Measurements from ENCODE around the gene UBAC1.

UBAC1 gene

GRCh38 chr9:136002215-136002614, 41.0 kb upstream of the UBAC1 start:
- Histone ChIP-seq H3K27me3 (ENCODE audit: insufficient read depth, low read length, poor library complexity, severe bottlenecking) (no peaks in the 10 kb centered on the region), H3K4me1 (ENCODE audit: insufficient read depth, low read length, poor library complexity, severe bottlenecking) (peaks cover 3% of the 10 kb centered on the region), H3K9me3 (ENCODE audit: insufficient read depth, low read depth, low read length) (no peaks in the 10 kb centered on the region), H3K9me2 (replicated peaks; ENCODE audit: low read depth, low read length) (no peaks in the 10 kb centered on the region), H3K79me2 (ENCODE audit: insufficient read depth, low read length) (no peaks in the 10 kb centered on the region), H3K36me3 (ENCODE audit: insufficient read depth, low read length) (no peaks in the 10 kb centered on the region), H2AFZ (ENCODE audit: low read length) (no peak overlapping the region), H3K4me3 (ENCODE audit: low read length, poor library complexity, severe bottlenecking) (no peak overlapping the region), H4K20me1 (ENCODE audit: insufficient read depth, low read length, poor library complexity, severe bottlenecking) (no peaks in the 10 kb centered on the region), H3K9ac (ENCODE audit: low read depth, low read length, poor library complexity, severe bottlenecking) (no peak overlapping the region), H3K4me2 (ENCODE audit: low read depth, low read length, poor library complexity, severe bottlenecking) (no peak overlapping the region), H3F3A (ENCODE audit: low read depth) (no peaks in the 10 kb centered on the region)
- TF ChIP-seq, protein P1, sequence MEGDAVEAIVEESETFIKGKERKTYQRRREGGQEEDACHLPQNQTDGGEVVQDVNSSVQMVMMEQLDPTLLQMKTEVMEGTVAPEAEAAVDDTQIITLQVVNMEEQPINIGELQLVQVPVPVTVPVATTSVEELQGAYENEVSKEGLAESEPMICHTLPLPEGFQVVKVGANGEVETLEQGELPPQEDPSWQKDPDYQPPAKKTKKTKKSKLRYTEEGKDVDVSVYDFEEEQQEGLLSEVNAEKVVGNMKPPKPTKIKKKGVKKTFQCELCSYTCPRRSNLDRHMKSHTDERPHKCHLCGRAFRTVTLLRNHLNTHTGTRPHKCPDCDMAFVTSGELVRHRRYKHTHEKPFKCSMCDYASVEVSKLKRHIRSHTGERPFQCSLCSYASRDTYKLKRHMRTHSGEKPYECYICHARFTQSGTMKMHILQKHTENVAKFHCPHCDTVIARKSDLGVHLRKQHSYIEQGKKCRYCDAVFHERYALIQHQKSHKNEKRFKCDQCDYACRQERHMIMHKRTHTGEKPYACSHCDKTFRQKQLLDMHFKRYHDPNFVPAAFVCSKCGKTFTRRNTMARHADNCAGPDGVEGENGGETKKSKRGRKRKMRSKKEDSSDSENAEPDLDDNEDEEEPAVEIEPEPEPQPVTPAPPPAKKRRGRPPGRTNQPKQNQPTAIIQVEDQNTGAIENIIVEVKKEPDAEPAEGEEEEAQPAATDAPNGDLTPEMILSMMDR (conservative IDR thresholded peaks at IDR 0.05; ENCODE audit: low read length): no peak
- no peak for TF ChIP-seq EZH2phosphoT487 (IDR thresholded peaks at IDR 0.05; ENCODE audit: borderline replicate concordance)

GRCh38 chr9:136001231-136001630, 40.1 kb upstream of the UBAC1 start:
- Histone ChIP-seq H3F3A (ENCODE audit: low read depth) (no peaks in the 10 kb centered on the region), H3K9ac (ENCODE audit: low read depth, low read length, poor library complexity, severe bottlenecking) (no peak overlapping the region), H3K9me3 (ENCODE audit: insufficient read depth, low read depth, low read length) (no peaks in the 10 kb centered on the region)

DNA sequence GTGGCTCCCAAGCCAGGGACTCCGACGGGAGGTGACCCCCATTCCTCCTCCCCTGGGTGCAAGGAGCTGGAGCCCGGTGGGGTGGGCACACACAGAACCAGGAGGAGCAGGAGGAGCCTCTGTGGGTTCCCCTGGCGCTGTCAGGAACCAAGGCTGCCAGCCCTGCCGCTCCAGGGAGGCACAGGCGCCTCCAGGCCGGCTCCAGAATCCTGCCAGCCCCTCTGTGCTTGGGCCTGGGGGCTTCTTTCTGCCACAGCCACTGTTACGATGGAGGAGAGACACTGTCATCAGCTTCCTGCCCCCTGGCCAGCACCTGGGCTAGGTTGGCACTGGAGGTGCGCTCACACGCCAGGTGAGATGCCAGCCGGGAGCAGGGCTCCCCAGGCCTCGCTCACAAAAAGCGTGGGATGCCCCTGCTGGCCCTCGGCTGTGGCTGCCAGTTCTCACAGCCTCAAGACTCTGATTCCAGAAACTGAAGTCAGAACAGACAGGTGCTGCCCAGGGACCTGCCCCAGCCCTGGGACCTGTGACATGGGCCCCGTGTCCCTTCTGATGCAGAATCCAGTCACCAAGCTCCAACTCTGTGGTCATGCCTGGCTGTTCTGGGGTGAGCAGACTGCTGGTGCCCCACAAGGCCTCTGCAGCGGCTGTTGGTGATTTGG, 37.4 kb upstream of the UBAC1 start:
- no peaks in the 10 kb centered on the region for H3K9me2 ChIP-seq (replicated peaks; ENCODE audit: low read depth, low read length)
- H3K4me3 ChIP-seq (ENCODE audit: low read length, poor library complexity, severe bottlenecking): no peak overlapping the region
- H3K36me3 ChIP-seq (ENCODE audit: insufficient read depth, low read length): no peaks in the 10 kb centered on the region
- H4K20me1 ChIP-seq (ENCODE audit: insufficient read depth, low read length, poor library complexity, severe bottlenecking): no peaks in the 10 kb centered on the region
- no peak overlapping the region for H3K4me2 ChIP-seq (ENCODE audit: low read depth, low read length, poor library complexity, severe bottlenecking)
- H3K9me3 ChIP-seq (ENCODE audit: insufficient read depth, low read depth, low read length): no peaks in the 10 kb centered on the region
- TF ChIP-seq, protein P1 (conservative IDR thresholded peaks at IDR 0.05; ENCODE audit: low read length): no peak
- TF ChIP-seq EZH2phosphoT487 (IDR thresholded peaks at IDR 0.05; ENCODE audit: borderline replicate concordance): no peak
- peaks cover 13% of the 10 kb centered on the region for H3K4me1 ChIP-seq (ENCODE audit: insufficient read depth, low read length, poor library complexity, severe bottlenecking)
- H2AFZ ChIP-seq (ENCODE audit: low read length): no peak overlapping the region
- H3K9ac ChIP-seq (ENCODE audit: low read depth, low read length, poor library complexity, severe bottlenecking): no peak overlapping the region
- H3K79me2 ChIP-seq (ENCODE audit: insufficient read depth, low read length): no peaks in the 10 kb centered on the region
- no peaks in the 10 kb centered on the region for H3F3A ChIP-seq (ENCODE audit: low read depth)
- no peaks in the 10 kb centered on the region for H3K27me3 ChIP-seq (ENCODE audit: insufficient read depth, low read length, poor library complexity, severe bottlenecking)

More at GRCh38 chr9:136001231-136001630, 40.1 kb upstream of the UBAC1 start:
- no peaks in the 10 kb centered on the region for H4K20me1 ChIP-seq (ENCODE audit: insufficient read depth, low read length, poor library complexity, severe bottlenecking)
- no peaks in the 10 kb centered on the region for H3K9me2 ChIP-seq (replicated peaks; ENCODE audit: low read depth, low read length)
- no peak for TF ChIP-seq EZH2phosphoT487 (IDR thresholded peaks at IDR 0.05; ENCODE audit: borderline replicate concordance)
- TF ChIP-seq, protein P1 (conservative IDR thresholded peaks at IDR 0.05; ENCODE audit: low read length): no peak
- H3K79me2 ChIP-seq (ENCODE audit: insufficient read depth, low read length): no peaks in the 10 kb centered on the region
- H2AFZ ChIP-seq (ENCODE audit: low read length): no peak overlapping the region
- no peak overlapping the region for H3K4me2 ChIP-seq (ENCODE audit: low read depth, low read length, poor library complexity, severe bottlenecking)
- H3K27me3 ChIP-seq (ENCODE audit: insufficient read depth, low read length, poor library complexity, severe bottlenecking): no peaks in the 10 kb centered on the region
- peaks cover 3% of the 10 kb centered on the region for H3K4me1 ChIP-seq (ENCODE audit: insufficient read depth, low read length, poor library complexity, severe bottlenecking)
- H3K36me3 ChIP-seq (ENCODE audit: insufficient read depth, low read length): no peaks in the 10 kb centered on the region
- H3K4me3 ChIP-seq (ENCODE audit: low read length, poor library complexity, severe bottlenecking): no peak overlapping the region

Measured in Loucy (cell line).